H9 (cell line): ENCODE data around the gene SLC25A29. TPM values are rescaled to one million over a fixed set of nuclear protein-coding genes. Genes with fewer than 3 reads are reported as not detected.

ENCODE experiments used
- DNase-seq: peaks from one replicate; pipeline ENCODE4 v3.0.0-alpha.2; 2017
- H2AFZ ChIP-seq: one replicate; pipeline ENCODE4 v1.6.1; 2013; ENCODE audit warnings: mild to moderate bottlenecking, low read length, control low read depth, moderate library complexity
- H2AK5ac ChIP-seq: 2 replicates; pipeline ENCODE4 v1.6.1; 2013; ENCODE audit warnings: low read length, control low read depth, mixed read lengths; ENCODE audit not compliant: insufficient read length
- H2BK120ac ChIP-seq: one replicate; pipeline ENCODE4 v1.6.1; 2013; ENCODE audit warnings: low read depth, mild to moderate bottlenecking, low read length, control low read depth, inconsistent platforms; ENCODE audit not compliant: poor library complexity, severe bottlenecking
- H2BK12ac ChIP-seq: 2 replicates; pipeline ENCODE4 v1.6.1; 2013; ENCODE audit warnings: low read length, control low read depth, mixed read lengths, low read depth; ENCODE audit not compliant: insufficient read length
- H2BK15ac ChIP-seq: 2 replicates; pipeline ENCODE4 v1.6.1; 2013; ENCODE audit warnings: low read depth, low read length, control low read depth
- H2BK20ac ChIP-seq: one replicate; pipeline ENCODE4 v1.6.1; 2013; ENCODE audit warnings: low read depth, mild to moderate bottlenecking, low read length, control low read depth, inconsistent platforms; ENCODE audit not compliant: poor library complexity, severe bottlenecking
- H2BK5ac ChIP-seq: 2 replicates; pipeline ENCODE4 v1.6.1; 2013; ENCODE audit warnings: low read length, control low read depth, mixed read lengths; ENCODE audit not compliant: insufficient read length
- H3K14ac ChIP-seq: 2 replicates; pipeline ENCODE4 v1.6.1; 2013; ENCODE audit warnings: low read length, control low read depth; ENCODE audit not compliant: insufficient read depth
- H3K18ac ChIP-seq: 2 replicates; pipeline ENCODE4 v1.6.1; 2013; ENCODE audit warnings: low read depth, mild to moderate bottlenecking, mixed read lengths, low read length, control low read depth; ENCODE audit not compliant: insufficient read length
- H3K23ac ChIP-seq: 2 replicates; pipeline ENCODE4 v1.6.1; 2013; ENCODE audit warnings: low read length, control low read depth, mixed read lengths, low read depth; ENCODE audit not compliant: insufficient read length
- H3K23me2 ChIP-seq: 2 replicates; pipeline ENCODE4 v1.6.1; 2013; ENCODE audit warnings: low read depth, mild to moderate bottlenecking, mixed read lengths, low read length, control low read depth; ENCODE audit not compliant: insufficient read length, poor library complexity, severe bottlenecking
- H3K27ac ChIP-seq: 2 replicates; pipeline ENCODE4 v1.5.1; 2013; ENCODE audit warnings: low read length, control low read depth, mixed read lengths, low read depth; ENCODE audit not compliant: insufficient read length
- H3K27me3 ChIP-seq: 2 replicates; pipeline ENCODE4 v1.6.1; 2013; ENCODE audit warnings: low read length, control low read depth, inconsistent platforms; ENCODE audit not compliant: insufficient read depth
- H3K4ac ChIP-seq: 2 replicates; pipeline ENCODE4 v1.6.1; 2013; ENCODE audit warnings: low read depth, mild to moderate bottlenecking, control low read depth, inconsistent platforms, low read length, moderate library complexity
- H3K4me1 ChIP-seq: 2 replicates; pipeline ENCODE4 v1.6.1; 2013; ENCODE audit warnings: low read length, control low read depth, inconsistent platforms; ENCODE audit not compliant: insufficient read depth
- H3K4me2 ChIP-seq: 2 replicates; pipeline ENCODE4 v1.6.1; 2013; ENCODE audit warnings: low read length, control low read depth, mixed read lengths; ENCODE audit not compliant: insufficient read length, insufficient read depth
- H3K56ac ChIP-seq: 2 replicates; pipeline ENCODE4 v1.6.1; 2013; ENCODE audit warnings: low read depth, mild to moderate bottlenecking, mixed read lengths, low read length, control low read depth; ENCODE audit not compliant: insufficient read length
- H3K79me1 ChIP-seq: 2 replicates; pipeline ENCODE4 v1.6.1; 2013; ENCODE audit warnings: low read depth, mild to moderate bottlenecking, moderate library complexity, low read length, control low read depth, inconsistent platforms; ENCODE audit not compliant: insufficient read depth, poor library complexity, severe bottlenecking
- H3K79me2 ChIP-seq: 2 replicates; pipeline ENCODE4 v1.6.1; 2013; ENCODE audit warnings: low read length, control low read depth, inconsistent platforms; ENCODE audit not compliant: insufficient read depth
- H3K9ac ChIP-seq: 2 replicates; pipeline ENCODE4 v1.6.1; 2013; ENCODE audit warnings: low read length, control low read depth, mixed read lengths; ENCODE audit not compliant: insufficient read length; ENCODE audit errors: extremely low read depth
- H3K9me3 ChIP-seq: one replicate; pipeline ENCODE4 v1.6.1; 2013; ENCODE audit warnings: low read depth, low read length, inconsistent platforms; ENCODE audit not compliant: control insufficient read depth
- H3T11ph ChIP-seq: one replicate; pipeline ENCODE4 v1.6.1; 2013; ENCODE audit warnings: mild to moderate bottlenecking, low read length, control low read depth, inconsistent platforms
- H4K20me1 ChIP-seq: one replicate; pipeline ENCODE4 v1.6.1; 2013; ENCODE audit not compliant: control insufficient read depth, insufficient read length, insufficient read depth
- H4K5ac ChIP-seq: 2 replicates; pipeline ENCODE4 v1.6.1; 2013; ENCODE audit warnings: low read depth, mild to moderate bottlenecking, mixed read lengths, low read length, control low read depth; ENCODE audit not compliant: insufficient read length
- H4K8ac ChIP-seq: replicated peaks from 2 replicates; pipeline ENCODE4 v1.6.1; 2013; ENCODE audit warnings: low read length, control low read depth, mixed read lengths, low read depth; ENCODE audit not compliant: insufficient read length
- H4K91ac ChIP-seq: 2 replicates; pipeline ENCODE4 v1.6.1; 2013; ENCODE audit warnings: low read depth, mild to moderate bottlenecking, moderate library complexity, mixed read lengths, low read length, control low read depth; ENCODE audit not compliant: insufficient read length
- H3K27ac Mint-ChIP-seq, 3 experiments: 2 replicates in 2 of 3; 3 replicates in 1 of 3; pipeline ENCODE4 v1.8.0; 2020 to 2021; ENCODE audit warnings: mixed read lengths in 3 of 3, mild to moderate bottlenecking in 1 of 3, moderate library complexity in 1 of 3
- H3K27me3 Mint-ChIP-seq: 2 replicates; pipeline ENCODE4 v1.8.0; 2021; ENCODE audit warnings: low read depth, mild to moderate bottlenecking, moderate library complexity, mixed read lengths
- H3K36me3 Mint-ChIP-seq, 3 experiments: 2 replicates in 2 of 3; 3 replicates in 1 of 3; pipeline ENCODE4 v1.8.0; 2020 to 2021; ENCODE audit warnings: low read depth in 3 of 3, mixed read lengths in 3 of 3; ENCODE audit not compliant: insufficient read depth in 1 of 3
- H3K4me1 Mint-ChIP-seq, 2 experiments: 2 replicates each; pipeline ENCODE4 v1.8.0; 2020; ENCODE audit warnings: mixed read lengths in 2 of 2
- H3K4me3 Mint-ChIP-seq, 2 experiments: 2 replicates in 1 of 2; 3 replicates in 1 of 2; pipeline ENCODE4 v1.8.0; 2020 to 2021; ENCODE audit warnings: mild to moderate bottlenecking in 2 of 2, mixed read lengths in 2 of 2, moderate library complexity in 1 of 2
- H3K9me3 Mint-ChIP-seq, 2 experiments: 2 replicates in 1 of 2; 3 replicates in 1 of 2; pipeline ENCODE4 v1.8.0; 2020; ENCODE audit warnings: mild to moderate bottlenecking in 2 of 2, mixed read lengths in 2 of 2, moderate library complexity in 1 of 2
- CTCF ChIP-seq: fragments of 200-600 bp; sonication (generic); conservative IDR thresholded peaks from 3 replicates; pipeline ENCODE4 v1.8.0; 2021; ENCODE audit warnings: antibody characterized with exemption, mild to moderate bottlenecking
- WGBS: extraction: QIAGEN DNeasy Blood & Tissue Kit; methylation state at CpG from one replicate; pipeline ENCODE4 v1.1.7; 2013; ENCODE audit warnings: missing lambda C conversion rate, low lambda C conversion rate, mixed read lengths; ENCODE audit not compliant: insufficient read length; ENCODE audit errors: extremely low coverage; 5-methylcytosine and 5-hydroxymethylcytosine counted together
- total RNA-seq: library from RNA; stranded (reverse); gene quantifications from 2 replicates; pipeline ENCODE4 v1.2.1, GENCODE V29; 2021

SLC25A29 gene
- total RNA-seq, 1 experiment from 2014 or later = 175 TPM

- no peak overlapping the region for H2AFZ ChIP-seq
- Mint-ChIP-seq H3K36me3 (peaks cover 20 to 39% (median 35%) of the 10 kb centered on the region in 3 experiments), H3K27ac (peak overlapping the region in 1 of 3 experiments; percentile 26; a peak in 1 of 7 replicates), H3K9me3 (no peaks in the 10 kb centered on the region), H3K4me3 (no peak overlapping the region), H3K27me3 (no peaks in the 10 kb centered on the region), H3K4me1 (peaks cover 32 to 41% of the 10 kb centered on the region in 2 experiments)
- no peaks in the 10 kb centered on the region for H3K9me3 ChIP-seq
- H4K91ac ChIP-seq = no peak overlapping the region
- no peak overlapping the region for H3K23ac ChIP-seq
- no peak overlapping the region for H3K14ac ChIP-seq
- H2BK120ac ChIP-seq = no peak overlapping the region
- DNase-seq = no peak
- no peaks in the 10 kb centered on the region for H3K27me3 ChIP-seq
- no peaks in the 10 kb centered on the region for H4K20me1 ChIP-seq
- no peaks in the 10 kb centered on the region for H3K23me2 ChIP-seq
- peaks cover 8% of the 10 kb centered on the region; the same call in 1 of the 2 replicates for H3K79me2 ChIP-seq
- H2BK15ac ChIP-seq = no peak overlapping the region
- TF ChIP-seq CTCF = no peak
- no peak overlapping the region for H3K4ac ChIP-seq
- H3K9ac ChIP-seq = no peak overlapping the region
- no peak overlapping the region for H2AK5ac ChIP-seq
- H3K27ac ChIP-seq = no peak overlapping the region
- no peak overlapping the region for H2BK5ac ChIP-seq
- no peak overlapping the region for H2BK12ac ChIP-seq
- H4K5ac ChIP-seq = no peak overlapping the region
- H3K18ac ChIP-seq = no peak overlapping the region
- no peaks in the 10 kb centered on the region; the same call in 1 of the 2 replicates for H3K4me1 ChIP-seq
- H3K4me2 ChIP-seq = no peak overlapping the region
- no peak overlapping the region for H3K56ac ChIP-seq
- H2BK20ac ChIP-seq = no peak overlapping the region
- H3T11ph ChIP-seq = no peak overlapping the region
- no peak overlapping the region for H4K8ac ChIP-seq
- WGBS = no CpG with 5 or more reads among the region's 8 CpGs
- peaks cover 6% of the 10 kb centered on the region for H3K79me1 ChIP-seq
Observed at GRCh38 chr14:100278702-100279101, 27.5 kb downstream of the SLC25A29 start.
